Measurements from ENCODE around the gene EPB41. TPM values are rescaled to one million over a fixed set of nuclear protein-coding genes. Genes with fewer than 3 reads are reported as not detected.
A peak's percentile ranks its signal among the peaks of the same experiment; 100 is the strongest.
"Not testable (repeated sequence)": the region's sequence is repeated elsewhere in the genome, so short reads cannot be mapped to it uniquely, and the experiment has no call there.

Gene EPB41
- total RNA-seq, 1 experiment from 2014 or later: 40.7 TPM

DNA sequence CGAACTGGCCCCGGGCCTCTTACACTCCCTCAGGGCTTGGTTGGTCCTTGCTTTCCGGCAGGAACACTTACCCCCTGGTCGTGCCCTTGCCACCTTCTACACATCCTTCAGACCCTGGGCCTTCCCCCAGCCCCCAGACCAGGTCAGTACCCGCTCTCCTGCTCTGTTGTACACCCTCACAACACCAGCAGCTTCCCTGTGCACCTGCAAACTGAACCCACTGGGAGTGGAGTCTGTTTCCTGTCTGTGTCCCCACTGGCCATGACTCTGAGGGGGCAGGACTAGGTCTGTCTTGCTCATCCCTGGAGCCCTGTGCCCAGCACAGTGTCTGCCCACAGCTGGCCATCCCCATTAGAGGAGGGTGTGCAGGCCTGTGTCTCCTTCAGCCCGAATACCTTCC is 211.4 kb downstream of the EPB41 start:
- Mint-ChIP-seq H3K27ac (ENCODE audit: unreplicated experiment) (peak overlapping the region; percentile 67), H3K4me1 (ENCODE audit: low read depth, unreplicated experiment) (no peaks in the 10 kb centered on the region), H3K36me3 (ENCODE audit: insufficient read depth, unreplicated experiment) (peaks cover 10% of the 10 kb centered on the region), H3K4me3 (ENCODE audit: low read depth, unreplicated experiment) (peak overlapping the region; percentile 61), H3K27me3 (ENCODE audit: unreplicated experiment) (peaks cover 30% of the 10 kb centered on the region), H3K9me3 (ENCODE audit: low read depth, unreplicated experiment) (no peaks in the 10 kb centered on the region)
- DNase-seq: no peak
- CTCF ChIA-PET: no interaction called here
- TF ChIP-seq, protein P1, sequence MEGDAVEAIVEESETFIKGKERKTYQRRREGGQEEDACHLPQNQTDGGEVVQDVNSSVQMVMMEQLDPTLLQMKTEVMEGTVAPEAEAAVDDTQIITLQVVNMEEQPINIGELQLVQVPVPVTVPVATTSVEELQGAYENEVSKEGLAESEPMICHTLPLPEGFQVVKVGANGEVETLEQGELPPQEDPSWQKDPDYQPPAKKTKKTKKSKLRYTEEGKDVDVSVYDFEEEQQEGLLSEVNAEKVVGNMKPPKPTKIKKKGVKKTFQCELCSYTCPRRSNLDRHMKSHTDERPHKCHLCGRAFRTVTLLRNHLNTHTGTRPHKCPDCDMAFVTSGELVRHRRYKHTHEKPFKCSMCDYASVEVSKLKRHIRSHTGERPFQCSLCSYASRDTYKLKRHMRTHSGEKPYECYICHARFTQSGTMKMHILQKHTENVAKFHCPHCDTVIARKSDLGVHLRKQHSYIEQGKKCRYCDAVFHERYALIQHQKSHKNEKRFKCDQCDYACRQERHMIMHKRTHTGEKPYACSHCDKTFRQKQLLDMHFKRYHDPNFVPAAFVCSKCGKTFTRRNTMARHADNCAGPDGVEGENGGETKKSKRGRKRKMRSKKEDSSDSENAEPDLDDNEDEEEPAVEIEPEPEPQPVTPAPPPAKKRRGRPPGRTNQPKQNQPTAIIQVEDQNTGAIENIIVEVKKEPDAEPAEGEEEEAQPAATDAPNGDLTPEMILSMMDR (IDR thresholded peaks at IDR 0.05; ENCODE audit: unreplicated experiment): no peak
- intact Hi-C loops (cut with micrococcal nuclease; ENCODE audit: unreplicated experiment): no loop called here
- BruUV-seq (replicated peaks): no TSS peak

- peaks cover 10% of the 10 kb centered on the region for H3K36me3 Mint-ChIP-seq (ENCODE audit: insufficient read depth, unreplicated experiment)
- no peak for DNase-seq
- CTCF ChIA-PET: no interaction called here
- no peaks in the 10 kb centered on the region for H3K4me1 Mint-ChIP-seq (ENCODE audit: low read depth, unreplicated experiment)
- H3K27me3 Mint-ChIP-seq (ENCODE audit: unreplicated experiment): peaks cover 29% of the 10 kb centered on the region
- H3K4me3 Mint-ChIP-seq (ENCODE audit: low read depth, unreplicated experiment): peak overlapping the region; percentile 61
- BruUV-seq (replicated peaks): no TSS peak
- H3K27ac Mint-ChIP-seq (ENCODE audit: unreplicated experiment): peak overlapping the region; percentile 67
- TF ChIP-seq, protein P1 (IDR thresholded peaks at IDR 0.05; ENCODE audit: unreplicated experiment): no peak
- no peaks in the 10 kb centered on the region for H3K9me3 Mint-ChIP-seq (ENCODE audit: low read depth, unreplicated experiment)
- intact Hi-C loops (cut with micrococcal nuclease; ENCODE audit: unreplicated experiment): no loop called here
Observed at GRCh38 chr1:29126198-29126597, 211.8 kb downstream of the EPB41 start.

DNA sequence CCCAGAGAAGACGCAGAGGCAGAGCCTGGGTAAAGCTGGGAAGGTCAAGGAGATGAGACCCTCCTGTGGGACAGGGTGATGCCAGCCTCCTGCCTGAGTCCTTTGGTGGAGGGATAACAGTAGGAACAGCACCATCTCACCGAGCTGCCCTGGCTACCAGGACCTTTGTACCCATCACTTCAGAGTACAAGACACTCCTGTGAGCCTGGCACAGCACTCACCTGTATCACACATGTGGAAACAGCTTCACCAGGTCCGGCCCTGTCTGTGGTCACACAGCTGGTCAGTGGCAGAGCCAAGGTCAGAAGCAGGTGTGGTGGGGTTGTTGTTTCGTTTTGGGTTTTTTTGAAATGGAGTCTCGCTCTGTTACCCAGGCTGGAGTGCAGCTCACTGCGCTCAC is 214.4 kb downstream of the EPB41 start:
- no TSS peak for BruUV-seq (replicated peaks)
- Mint-ChIP-seq H3K4me3 (ENCODE audit: low read depth, unreplicated experiment) (no peak overlapping the region), H3K27ac (ENCODE audit: unreplicated experiment) (no peak overlapping the region), H3K9me3 (ENCODE audit: low read depth, unreplicated experiment) (no peaks in the 10 kb centered on the region), H3K36me3 (ENCODE audit: insufficient read depth, unreplicated experiment) (peaks cover 10% of the 10 kb centered on the region), H3K27me3 (ENCODE audit: unreplicated experiment) (peaks cover 51% of the 10 kb centered on the region), H3K4me1 (ENCODE audit: low read depth, unreplicated experiment) (peaks cover 8% of the 10 kb centered on the region)
- intact Hi-C loops (cut with micrococcal nuclease; ENCODE audit: unreplicated experiment): no loop called here
- CTCF ChIA-PET: no interaction called here
- TF ChIP-seq, protein P1 (IDR thresholded peaks at IDR 0.05; ENCODE audit: unreplicated experiment): no peak
- no peak for DNase-seq

DNA sequence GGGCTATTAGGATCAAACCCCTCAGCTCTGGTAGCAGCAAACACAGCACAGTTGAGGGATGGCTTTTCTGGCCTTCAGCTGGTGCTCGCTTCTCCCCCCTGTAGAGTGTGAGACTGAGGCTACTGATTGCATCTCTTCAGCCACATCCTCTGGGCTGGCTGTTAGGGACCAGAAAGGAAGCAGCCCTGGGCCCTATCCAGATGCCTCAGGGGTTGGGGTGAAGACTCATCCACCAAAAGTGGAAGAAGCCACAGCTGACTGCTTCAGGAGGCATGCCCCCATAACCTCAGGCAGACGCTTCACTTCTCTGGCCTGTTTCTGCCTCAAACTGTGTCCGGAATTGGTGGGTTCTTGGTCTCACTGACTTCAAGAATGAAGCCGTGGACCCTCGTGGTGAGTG is 215.5 kb downstream of the EPB41 start:
- H3K36me3 Mint-ChIP-seq (ENCODE audit: insufficient read depth, unreplicated experiment): peaks cover 5% of the 10 kb centered on the region
- H3K4me3 Mint-ChIP-seq (ENCODE audit: low read depth, unreplicated experiment): no peak overlapping the region
- BruUV-seq (replicated peaks): no TSS peak
- intact Hi-C loops (cut with micrococcal nuclease; ENCODE audit: unreplicated experiment): no loop called here
- H3K9me3 Mint-ChIP-seq (ENCODE audit: low read depth, unreplicated experiment): no peaks in the 10 kb centered on the region
- H3K27ac Mint-ChIP-seq (ENCODE audit: unreplicated experiment): no peak overlapping the region
- H3K27me3 Mint-ChIP-seq (ENCODE audit: unreplicated experiment): peaks cover 59% of the 10 kb centered on the region
- H3K4me1 Mint-ChIP-seq (ENCODE audit: low read depth, unreplicated experiment): peaks cover 9% of the 10 kb centered on the region
- CTCF ChIA-PET: interaction anchor here (0.5 kb wide), 1 partner anchor 24 kb away, joined by 3 read pairs; no protein-coding TSS in a partner anchor
- TF ChIP-seq, protein P1 (IDR thresholded peaks at IDR 0.05; ENCODE audit: unreplicated experiment): no peak
- no peak for DNase-seq

DNA sequence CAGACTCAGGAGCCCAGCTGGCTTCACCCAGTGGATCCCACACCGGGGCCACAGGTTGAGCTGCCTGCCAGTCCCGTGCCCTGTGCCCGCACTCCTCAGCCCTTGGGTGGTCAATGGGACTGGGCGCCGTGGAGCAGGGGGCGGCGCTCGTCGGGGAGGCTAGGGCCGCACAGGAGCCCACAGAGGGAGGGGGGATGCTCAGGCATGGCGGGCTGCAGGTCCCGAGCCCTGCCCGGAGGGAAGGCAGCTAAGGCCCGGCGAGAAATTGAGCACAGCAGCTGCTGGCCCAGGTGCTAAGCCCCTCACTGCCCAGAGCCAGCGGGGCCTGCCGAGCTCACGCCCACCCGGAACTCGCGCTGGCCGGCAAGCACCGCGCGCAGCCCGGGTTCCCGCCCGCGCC is 216.7 kb downstream of the EPB41 start:
- intact Hi-C loops (cut with micrococcal nuclease; ENCODE audit: unreplicated experiment); BruUV-seq (replicated peaks); H3K4me3 Mint-ChIP-seq (ENCODE audit: low read depth, unreplicated experiment); H3K36me3 Mint-ChIP-seq (ENCODE audit: insufficient read depth, unreplicated experiment); DNase-seq; H3K4me1 Mint-ChIP-seq (ENCODE audit: low read depth, unreplicated experiment); H3K9me3 Mint-ChIP-seq (ENCODE audit: low read depth, unreplicated experiment); H3K27ac Mint-ChIP-seq (ENCODE audit: unreplicated experiment): not testable (repeated sequence)
- CTCF ChIA-PET: interaction anchor here (0.6 kb wide), 1 partner anchor 14 kb away, joined by 3 read pairs; no protein-coding TSS in a partner anchor
- peaks cover 56% of the 10 kb centered on the region for H3K27me3 Mint-ChIP-seq (ENCODE audit: unreplicated experiment)
